ENCODE results near the gene OR2T8.

Gene OR2T8

DNA sequence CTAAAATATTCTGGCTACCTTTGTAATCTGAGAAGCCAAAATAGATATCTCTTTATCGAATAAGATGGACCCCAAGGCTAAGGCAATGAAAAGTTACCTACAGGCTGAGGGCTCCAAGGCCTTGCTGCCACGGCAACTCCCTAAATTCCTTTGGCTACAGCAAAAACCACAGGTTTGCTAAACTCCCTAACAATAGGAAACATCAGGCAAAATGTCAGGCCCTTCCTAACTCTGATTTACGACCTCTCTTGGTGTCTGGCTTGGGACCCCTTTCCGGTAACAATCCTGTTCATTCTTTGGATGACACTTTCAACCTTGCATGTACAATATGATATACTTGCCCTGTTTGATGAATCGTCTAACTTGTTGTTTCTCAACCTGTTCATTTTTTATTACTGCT is 11.3 kb upstream of the OR2T8 start:
- no peaks in the 10 kb centered on the region for H4K20me1 ChIP-seq (ENCODE audit: insufficient read depth, low read length)
- H3K4me1 ChIP-seq (ENCODE audit: low read length), result no peaks in the 10 kb centered on the region
- TF ChIP-seq EZH2 (optimal IDR thresholded peaks at IDR 0.05; ENCODE audit: low read depth, low read length), result no peak
- no peaks in the 10 kb centered on the region for H3K9me3 ChIP-seq (replicated peaks; ENCODE audit: insufficient read depth, low read length)
- no peak overlapping the region for H3K27ac ChIP-seq (ENCODE audit: low read length)
- no peak overlapping the region for H2AFZ ChIP-seq (ENCODE audit: low read length)
- no peak for DNase-seq
- no peaks in the 10 kb centered on the region for H3K79me2 ChIP-seq (ENCODE audit: low read length)
- no peaks in the 10 kb centered on the region for H3K27me3 ChIP-seq (replicated peaks; ENCODE audit: insufficient read depth, low read length)
- no peak overlapping the region for H3K4me2 ChIP-seq (ENCODE audit: low read depth, low read length)
- H3F3A ChIP-seq (ENCODE audit: insufficient read depth, low read length), result no peaks in the 10 kb centered on the region
- no peak overlapping the region for H3K9ac ChIP-seq (ENCODE audit: low read length)
- no peaks in the 10 kb centered on the region for H3K36me3 ChIP-seq (replicated peaks; ENCODE audit: insufficient read depth, low read length)
- no peak overlapping the region for H3K4me3 ChIP-seq (ENCODE audit: low read length)
- no peaks in the 10 kb centered on the region for H3K9me2 ChIP-seq (replicated peaks; ENCODE audit: insufficient read depth, low read length)

DNA sequence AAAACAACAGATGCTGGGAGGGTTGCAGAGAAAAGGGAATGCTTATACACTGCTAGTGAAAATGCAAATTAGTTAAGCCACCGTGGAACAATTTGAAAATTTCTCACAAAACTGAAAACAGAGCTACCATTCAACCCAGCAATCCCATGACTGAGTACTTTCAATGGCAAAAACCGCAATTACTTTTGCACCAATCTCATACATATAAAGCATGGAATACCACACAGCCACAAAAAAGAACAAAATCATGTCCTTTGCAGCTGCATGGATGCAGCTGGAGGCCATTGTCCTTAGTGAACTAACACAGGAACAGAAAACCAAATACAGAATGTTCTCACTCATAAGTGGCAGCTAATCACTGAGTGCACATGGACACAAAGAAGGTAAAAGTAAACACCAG is 6.3 kb upstream of the OR2T8 start:
- DNase-seq, result peak; percentile 45
- Histone ChIP-seq H3K4me1 (ENCODE audit: low read length) (no peaks in the 10 kb centered on the region), H3K4me3 (ENCODE audit: low read length) (no peak overlapping the region), H3K36me3 (replicated peaks; ENCODE audit: insufficient read depth, low read length) (no peaks in the 10 kb centered on the region), H3K79me2 (ENCODE audit: low read length) (no peaks in the 10 kb centered on the region), H3F3A (ENCODE audit: insufficient read depth, low read length) (no peaks in the 10 kb centered on the region), H3K9ac (ENCODE audit: low read length) (no peak overlapping the region), H3K4me2 (ENCODE audit: low read depth, low read length) (no peak overlapping the region), H4K20me1 (ENCODE audit: insufficient read depth, low read length) (no peaks in the 10 kb centered on the region), H3K9me2 (replicated peaks; ENCODE audit: insufficient read depth, low read length) (no peaks in the 10 kb centered on the region), H3K9me3 (replicated peaks; ENCODE audit: insufficient read depth, low read length) (no peaks in the 10 kb centered on the region), H3K27me3 (replicated peaks; ENCODE audit: insufficient read depth, low read length) (no peaks in the 10 kb centered on the region), H3K27ac (ENCODE audit: low read length) (no peak overlapping the region), H2AFZ (ENCODE audit: low read length) (no peak overlapping the region)
- no peak for TF ChIP-seq EZH2phosphoT487 (IDR thresholded peaks at IDR 0.05; ENCODE audit: low read length)
- TF ChIP-seq, protein P1, sequence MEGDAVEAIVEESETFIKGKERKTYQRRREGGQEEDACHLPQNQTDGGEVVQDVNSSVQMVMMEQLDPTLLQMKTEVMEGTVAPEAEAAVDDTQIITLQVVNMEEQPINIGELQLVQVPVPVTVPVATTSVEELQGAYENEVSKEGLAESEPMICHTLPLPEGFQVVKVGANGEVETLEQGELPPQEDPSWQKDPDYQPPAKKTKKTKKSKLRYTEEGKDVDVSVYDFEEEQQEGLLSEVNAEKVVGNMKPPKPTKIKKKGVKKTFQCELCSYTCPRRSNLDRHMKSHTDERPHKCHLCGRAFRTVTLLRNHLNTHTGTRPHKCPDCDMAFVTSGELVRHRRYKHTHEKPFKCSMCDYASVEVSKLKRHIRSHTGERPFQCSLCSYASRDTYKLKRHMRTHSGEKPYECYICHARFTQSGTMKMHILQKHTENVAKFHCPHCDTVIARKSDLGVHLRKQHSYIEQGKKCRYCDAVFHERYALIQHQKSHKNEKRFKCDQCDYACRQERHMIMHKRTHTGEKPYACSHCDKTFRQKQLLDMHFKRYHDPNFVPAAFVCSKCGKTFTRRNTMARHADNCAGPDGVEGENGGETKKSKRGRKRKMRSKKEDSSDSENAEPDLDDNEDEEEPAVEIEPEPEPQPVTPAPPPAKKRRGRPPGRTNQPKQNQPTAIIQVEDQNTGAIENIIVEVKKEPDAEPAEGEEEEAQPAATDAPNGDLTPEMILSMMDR (IDR thresholded peaks at IDR 0.05; ENCODE audit: low read length), result no peak
- no peak for TF ChIP-seq EZH2 (optimal IDR thresholded peaks at IDR 0.05; ENCODE audit: low read depth, low read length)

DNA sequence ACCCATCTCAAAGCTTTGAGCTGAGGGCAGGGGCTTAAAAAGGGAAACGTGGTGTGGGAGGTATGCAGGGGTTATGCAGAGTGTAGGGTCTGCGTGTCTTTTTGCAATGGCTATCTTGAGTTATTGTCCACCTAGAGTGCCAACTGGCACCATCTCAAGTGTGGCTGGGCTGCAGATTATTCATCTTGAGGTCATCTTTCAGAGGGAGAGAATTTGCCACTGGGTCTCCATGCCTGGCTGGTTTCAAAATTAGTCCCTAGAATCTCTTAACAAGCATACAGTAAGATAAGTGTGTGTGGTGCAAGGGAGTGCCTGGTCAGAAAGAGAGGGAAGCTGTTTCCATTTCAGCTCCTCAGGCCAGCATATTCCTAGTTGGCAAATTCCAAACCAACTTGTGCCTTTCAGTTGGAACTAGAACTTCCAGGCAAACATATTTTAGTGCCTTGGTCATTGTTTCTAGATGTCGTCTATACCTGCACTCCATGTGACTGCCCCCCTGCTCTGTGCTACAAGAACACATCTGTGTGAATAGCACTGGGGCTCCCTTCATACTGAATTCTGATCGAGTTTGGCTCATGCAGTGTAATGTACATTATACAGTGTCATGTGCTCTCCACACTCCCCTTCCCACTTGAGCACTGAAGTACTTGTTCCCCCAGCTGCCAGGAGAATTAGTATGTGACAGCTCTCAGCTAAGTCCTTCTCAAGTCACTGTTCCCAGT is 5.0 kb upstream of the OR2T8 start:
- no peaks in the 10 kb centered on the region for H3K9me3 ChIP-seq (replicated peaks; ENCODE audit: insufficient read depth, low read length)
- DNase-seq, result no peak
- no peak overlapping the region for H3K4me3 ChIP-seq (ENCODE audit: low read length)
- no peak overlapping the region for H3K4me2 ChIP-seq (ENCODE audit: low read depth, low read length)
- H3K27me3 ChIP-seq (replicated peaks; ENCODE audit: insufficient read depth, low read length), result no peaks in the 10 kb centered on the region
- no peaks in the 10 kb centered on the region for H3K36me3 ChIP-seq (replicated peaks; ENCODE audit: insufficient read depth, low read length)
- H3K79me2 ChIP-seq (ENCODE audit: low read length), result no peaks in the 10 kb centered on the region
- H3F3A ChIP-seq (ENCODE audit: insufficient read depth, low read length), result no peaks in the 10 kb centered on the region
- H3K9ac ChIP-seq (ENCODE audit: low read length), result no peak overlapping the region
- H2AFZ ChIP-seq (ENCODE audit: low read length), result no peak overlapping the region
- no peaks in the 10 kb centered on the region for H3K4me1 ChIP-seq (ENCODE audit: low read length)
- no peaks in the 10 kb centered on the region for H4K20me1 ChIP-seq (ENCODE audit: insufficient read depth, low read length)
- no peak for TF ChIP-seq EZH2phosphoT487 (IDR thresholded peaks at IDR 0.05; ENCODE audit: low read length)
- no peak for TF ChIP-seq EZH2 (optimal IDR thresholded peaks at IDR 0.05; ENCODE audit: low read depth, low read length)
- H3K9me2 ChIP-seq (replicated peaks; ENCODE audit: insufficient read depth, low read length), result no peaks in the 10 kb centered on the region
- H3K27ac ChIP-seq (ENCODE audit: low read length), result no peak overlapping the region

DNA sequence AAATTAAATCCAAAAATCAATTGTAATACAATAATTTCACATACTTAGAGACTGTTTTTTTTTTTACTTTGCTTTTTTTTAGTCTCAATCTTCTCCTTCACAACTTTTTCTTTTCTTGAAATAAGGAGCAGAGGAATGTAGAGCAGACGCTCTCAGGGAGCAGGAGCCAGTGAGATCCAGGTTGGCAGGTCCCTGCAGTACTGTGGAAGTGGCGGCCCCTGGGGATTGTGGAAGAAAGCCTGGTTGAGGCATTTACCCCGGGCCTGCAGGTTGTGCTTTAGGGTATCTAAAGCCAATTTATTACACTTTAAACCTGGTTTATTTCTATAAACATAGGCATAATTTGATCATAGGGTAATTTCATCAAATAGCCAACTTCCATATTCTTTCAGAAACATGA is 3.9 kb downstream of the OR2T8 start:
- H3K9ac ChIP-seq (ENCODE audit: low read length), result no peak overlapping the region
- no peak overlapping the region for H2AFZ ChIP-seq (ENCODE audit: low read length)
- no peaks in the 10 kb centered on the region for H3K9me3 ChIP-seq (replicated peaks; ENCODE audit: insufficient read depth, low read length)
- no peaks in the 10 kb centered on the region for H3K9me2 ChIP-seq (replicated peaks; ENCODE audit: insufficient read depth, low read length)
- H4K20me1 ChIP-seq (ENCODE audit: insufficient read depth, low read length), result no peaks in the 10 kb centered on the region
- H3K4me1 ChIP-seq (ENCODE audit: low read length), result no peaks in the 10 kb centered on the region
- no peak overlapping the region for H3K4me3 ChIP-seq (ENCODE audit: low read length)
- no peaks in the 10 kb centered on the region for H3F3A ChIP-seq (ENCODE audit: insufficient read depth, low read length)
- TF ChIP-seq, protein P1 (IDR thresholded peaks at IDR 0.05; ENCODE audit: low read length), result no peak
- TF ChIP-seq EZH2phosphoT487 (IDR thresholded peaks at IDR 0.05; ENCODE audit: low read length) (no peak), EZH2 (optimal IDR thresholded peaks at IDR 0.05; ENCODE audit: low read depth, low read length) (no peak)
- no peaks in the 10 kb centered on the region for H3K36me3 ChIP-seq (replicated peaks; ENCODE audit: insufficient read depth, low read length)
- DNase-seq, result no peak
- no peak overlapping the region for H3K27ac ChIP-seq (ENCODE audit: low read length)
- H3K27me3 ChIP-seq (replicated peaks; ENCODE audit: insufficient read depth, low read length), result no peaks in the 10 kb centered on the region
- no peak overlapping the region for H3K4me2 ChIP-seq (ENCODE audit: low read depth, low read length)
- no peaks in the 10 kb centered on the region for H3K79me2 ChIP-seq (ENCODE audit: low read length)
